NCI-H1436 treated with DMSO at 0.1 percent for 48 hours (cell line): ENCODE results near the gene LAMTOR3.

Experiments used
- DNase-seq: peaks from one replicate; lab custom pipeline; 2025; lab: John Stamatoyannopoulos, UW

The LAMTOR3 gene

DNA sequence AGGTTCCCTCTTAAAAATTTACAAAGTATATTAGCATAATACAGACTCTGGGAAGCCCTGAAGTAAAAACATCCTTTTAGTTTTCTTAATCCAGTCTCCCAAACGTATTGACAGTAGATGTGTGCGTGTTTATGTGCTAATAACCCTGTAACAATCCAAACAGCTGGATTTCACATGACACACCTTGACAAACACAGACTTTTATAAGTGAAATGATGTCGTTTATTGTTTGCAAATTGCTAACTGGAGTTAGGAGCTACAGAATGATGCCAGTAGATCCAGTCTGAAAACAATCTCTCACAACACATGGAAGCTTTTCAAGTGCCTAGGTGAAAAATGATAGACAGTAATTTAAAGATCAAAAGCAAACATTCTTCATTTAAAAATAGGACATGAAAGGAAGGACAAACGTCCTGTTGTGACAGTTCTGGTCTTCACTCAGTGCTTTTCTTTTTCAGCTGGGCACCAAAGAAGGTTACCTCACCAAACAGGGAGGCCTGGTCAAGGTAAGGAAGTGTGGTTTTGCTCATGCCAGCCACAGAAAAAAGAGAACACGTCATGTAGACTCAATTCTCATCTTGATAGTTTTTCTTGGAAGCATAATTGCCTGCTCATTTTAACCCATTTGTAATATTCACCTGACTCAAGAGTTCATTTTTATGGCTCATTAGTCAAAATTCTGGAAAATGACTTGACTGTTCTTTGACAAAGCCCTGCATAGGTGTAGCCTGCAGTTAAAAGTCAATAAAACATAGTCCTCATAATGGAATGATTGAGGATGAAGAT is 32.9 kb downstream of the LAMTOR3 start:
- DNase-seq: no peak

DNA sequence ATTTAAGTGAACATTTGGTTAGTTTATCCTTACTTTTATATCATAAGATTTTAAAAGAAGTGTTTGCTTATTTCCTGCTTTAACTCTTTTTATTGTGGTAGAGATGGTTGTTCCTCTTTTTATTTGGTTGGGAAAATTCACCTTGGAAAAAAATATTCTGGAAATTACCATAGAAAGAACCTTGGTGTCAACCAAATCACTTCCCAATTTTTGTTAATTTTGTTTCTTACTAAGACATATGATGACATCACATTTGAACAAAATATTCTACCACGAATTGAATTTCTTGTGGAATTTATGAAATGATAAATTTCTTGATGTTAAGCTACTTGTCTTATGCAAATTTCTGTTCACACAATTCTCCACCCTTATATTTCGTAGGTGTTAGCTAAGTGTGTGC is 33.7 kb downstream of the LAMTOR3 start:
- no peak for DNase-seq

DNA sequence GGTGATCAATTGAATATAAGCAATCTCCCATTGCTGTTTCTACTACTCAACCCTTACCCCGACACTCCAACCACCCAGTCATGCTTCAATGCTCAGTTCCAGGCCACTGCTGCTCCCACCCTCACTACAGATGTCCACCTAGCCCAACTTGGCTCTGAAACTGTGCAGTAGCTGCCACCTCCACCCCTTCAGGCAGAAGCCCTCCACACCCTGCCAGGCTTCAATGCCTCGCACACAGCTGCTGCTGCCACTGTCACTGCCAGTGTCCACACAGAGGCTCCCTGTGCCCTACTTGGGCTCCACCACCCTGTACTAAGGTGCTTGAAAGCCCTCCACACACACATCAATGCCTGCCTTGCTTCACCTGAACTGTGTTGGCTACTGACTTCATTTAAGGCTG is 34.6 kb downstream of the LAMTOR3 start:
- DNase-seq: no peak

GRCh38 chr4:99857307-99857706 is 36.9 kb downstream of the LAMTOR3 start:
- no peak for DNase-seq

GRCh38 chr4:99856166-99856565 is 38.1 kb downstream of the LAMTOR3 start:
- no peak for DNase-seq

GRCh38 chr4:99855678-99856077 is 38.5 kb downstream of the LAMTOR3 start:
- no peak for DNase-seq

DNA sequence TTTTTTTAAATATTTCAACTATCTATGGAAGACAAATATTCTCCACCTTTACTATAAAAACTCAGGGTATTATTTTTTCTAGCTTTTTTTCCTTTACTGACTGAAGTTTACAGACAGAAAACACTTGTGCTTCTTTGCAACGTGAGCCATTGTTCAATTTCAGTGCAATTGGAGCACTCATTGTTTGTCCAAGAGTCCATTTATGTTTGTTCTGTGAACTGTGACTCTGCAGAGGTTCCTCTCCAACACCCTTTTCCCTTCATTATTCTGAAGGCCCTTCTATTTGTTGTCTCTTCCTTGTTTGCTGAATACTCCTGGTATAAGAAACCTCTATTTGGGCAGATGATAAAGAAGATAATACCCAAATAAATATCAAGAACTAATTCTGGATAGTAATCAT is 40.2 kb downstream of the LAMTOR3 start:
- no peak for DNase-seq

DNA sequence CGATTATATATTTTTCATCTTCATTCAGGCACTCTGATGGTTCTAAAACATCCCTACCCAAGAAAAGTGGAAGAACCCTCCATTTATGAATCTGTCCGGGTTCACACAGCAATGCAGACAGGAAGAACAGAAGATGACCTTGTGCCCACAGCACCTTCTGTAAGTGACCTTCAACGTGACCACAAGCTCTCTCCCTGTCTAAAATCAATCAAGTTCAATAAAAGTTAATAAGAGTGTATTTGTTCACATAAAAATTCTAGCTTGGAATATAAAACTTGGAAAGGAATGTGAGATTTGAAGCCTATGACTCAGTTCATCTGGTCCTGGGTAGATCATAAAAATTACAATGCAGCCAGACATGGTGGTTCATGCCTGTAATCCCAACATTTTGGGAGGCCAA is 41.0 kb downstream of the LAMTOR3 start:
- DNase-seq: no peak

DNA sequence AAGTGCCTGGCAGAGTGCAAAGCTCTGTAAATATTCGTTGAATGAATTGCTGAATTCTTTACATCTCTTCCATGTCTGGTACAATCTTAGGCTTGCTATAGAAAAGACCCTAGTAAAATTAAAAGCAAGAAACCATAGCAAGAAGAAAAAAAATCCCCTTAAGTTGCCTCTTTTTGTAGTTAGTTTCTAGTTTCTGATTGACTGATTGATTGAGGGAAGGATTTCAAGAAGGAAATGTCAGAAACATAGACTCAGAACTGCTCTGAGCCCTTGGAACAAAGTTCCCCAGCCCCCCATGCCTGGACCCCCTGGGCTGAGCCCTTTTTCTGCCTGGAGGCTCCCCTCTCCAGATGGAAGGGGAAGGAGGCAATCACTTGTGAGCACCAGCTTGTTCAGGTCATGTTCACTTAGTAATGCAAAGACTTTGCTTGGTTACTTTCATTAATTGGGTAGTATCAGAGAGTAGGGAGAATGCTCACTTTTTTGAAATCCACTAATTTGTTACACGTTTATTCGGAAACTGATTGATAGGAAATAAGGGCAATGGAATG is 42.0 kb downstream of the LAMTOR3 start:
- no peak for DNase-seq

- DNase-seq: no peak
These were observed 45.6 kb downstream of the LAMTOR3 start for GRCh38 chr4:99848591-99849001.

DNA sequence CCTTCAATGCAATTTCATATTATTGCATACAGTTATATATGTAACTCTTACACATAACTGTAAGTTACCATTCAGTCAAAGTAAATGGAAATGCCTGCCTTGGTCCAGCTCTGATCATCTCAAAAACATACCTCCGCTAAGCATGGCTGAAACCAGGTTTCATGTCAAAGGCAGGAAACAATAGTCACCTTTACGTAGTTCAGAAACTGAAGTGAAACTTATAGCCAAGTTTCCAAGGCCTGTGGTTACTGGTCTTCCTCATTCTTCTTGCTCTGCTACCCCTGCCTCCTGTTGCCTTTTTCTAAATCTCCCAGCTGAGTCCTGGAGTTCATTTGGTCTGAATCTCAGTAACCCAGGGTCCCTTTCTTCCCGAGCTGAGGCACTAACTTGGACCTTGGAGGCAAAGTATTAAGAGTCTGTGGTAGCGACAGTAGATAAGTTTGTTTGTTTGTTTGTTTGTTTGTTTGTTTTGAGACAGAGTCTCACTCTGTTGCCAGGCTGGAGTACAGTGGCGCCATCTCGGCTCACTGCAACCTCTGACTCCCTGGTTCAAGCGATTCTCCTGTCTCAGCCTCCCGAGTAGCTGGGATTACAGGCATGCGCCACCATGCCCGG is 46.8 kb downstream of the LAMTOR3 start:
- no peak for DNase-seq

DNA sequence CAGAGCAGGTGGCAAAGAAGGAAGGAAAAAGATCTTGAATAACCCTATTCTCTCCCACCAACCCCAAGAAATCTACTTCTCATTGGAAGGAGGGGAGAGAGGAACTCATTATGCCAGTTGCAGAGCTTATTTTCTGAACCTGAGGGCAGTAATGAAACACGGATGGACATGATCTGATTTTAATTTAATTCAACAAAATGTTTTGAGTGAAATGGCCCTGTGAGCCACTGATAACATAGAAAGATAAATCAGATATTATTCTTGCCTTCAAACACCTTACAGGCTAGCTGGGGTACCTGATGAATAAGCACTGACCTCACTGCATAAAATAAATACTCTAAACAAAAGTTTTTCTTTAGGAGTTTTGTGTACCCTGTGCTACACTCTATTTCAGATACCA is 47.3 kb downstream of the LAMTOR3 start:
- no peak for DNase-seq

DNA sequence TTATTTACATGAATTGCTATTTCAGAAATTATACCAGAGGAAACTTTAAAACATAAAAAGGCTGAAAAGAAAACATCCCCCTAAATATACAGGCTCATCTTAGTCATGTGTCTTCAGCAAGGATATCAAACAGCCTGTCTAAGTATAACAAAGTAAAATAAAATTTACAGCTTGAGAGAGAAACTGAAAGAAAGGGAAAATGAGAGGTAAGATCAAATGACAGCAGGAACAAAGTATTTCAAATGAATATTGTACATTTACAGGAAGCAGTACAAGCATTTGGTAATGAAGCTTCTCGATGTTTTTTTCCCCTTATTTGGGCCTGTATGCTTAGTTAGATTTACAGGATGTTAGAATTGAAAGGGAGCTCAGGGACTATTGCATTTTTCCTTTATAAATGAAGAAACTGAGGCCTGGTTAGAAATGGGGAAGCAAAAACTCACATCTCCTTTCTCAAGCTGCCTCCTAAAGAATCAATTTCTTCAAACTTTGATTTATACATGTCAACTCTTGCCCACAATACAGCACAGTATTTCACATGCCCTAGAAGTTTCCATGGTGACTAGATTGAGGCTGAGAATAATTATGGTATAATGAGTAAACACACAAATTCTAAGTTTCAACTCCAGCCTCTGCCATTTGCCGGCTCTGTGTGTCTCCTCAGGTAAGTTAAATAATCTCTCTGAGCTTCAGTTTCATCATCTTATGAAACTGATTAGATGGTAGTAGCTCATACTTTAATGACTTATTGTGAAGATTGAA is 48.3 kb downstream of the LAMTOR3 start:
- DNase-seq: peak; percentile 25

- DNase-seq: no peak
These were observed 49.0 kb downstream of the LAMTOR3 start for GRCh38 chr4:99845179-99845578.

GRCh38 chr4:99844048-99844447 is 50.2 kb downstream of the LAMTOR3 start:
- no peak for DNase-seq

DNA sequence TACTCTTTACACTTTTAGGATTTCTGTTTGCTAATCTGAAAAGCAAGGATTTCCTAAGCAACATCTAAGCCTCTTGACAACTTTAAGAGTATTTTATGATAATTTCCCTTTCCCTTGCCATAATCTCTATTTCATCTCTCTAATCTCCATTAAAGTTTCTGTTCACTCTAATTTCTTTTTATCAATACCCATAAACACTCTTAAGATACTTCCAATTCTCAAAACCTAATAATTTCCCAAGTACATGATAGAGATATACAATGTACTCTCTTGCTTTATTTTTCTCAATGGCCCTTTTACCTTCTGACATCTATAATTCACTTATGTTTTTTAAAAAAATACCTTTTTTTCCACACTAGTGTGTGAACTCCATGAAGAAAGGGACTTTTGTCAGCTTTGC is 50.8 kb downstream of the LAMTOR3 start:
- no peak for DNase-seq

GRCh38 chr4:99841129-99841528 is 53.1 kb downstream of the LAMTOR3 start:
- no peak for DNase-seq

DNA sequence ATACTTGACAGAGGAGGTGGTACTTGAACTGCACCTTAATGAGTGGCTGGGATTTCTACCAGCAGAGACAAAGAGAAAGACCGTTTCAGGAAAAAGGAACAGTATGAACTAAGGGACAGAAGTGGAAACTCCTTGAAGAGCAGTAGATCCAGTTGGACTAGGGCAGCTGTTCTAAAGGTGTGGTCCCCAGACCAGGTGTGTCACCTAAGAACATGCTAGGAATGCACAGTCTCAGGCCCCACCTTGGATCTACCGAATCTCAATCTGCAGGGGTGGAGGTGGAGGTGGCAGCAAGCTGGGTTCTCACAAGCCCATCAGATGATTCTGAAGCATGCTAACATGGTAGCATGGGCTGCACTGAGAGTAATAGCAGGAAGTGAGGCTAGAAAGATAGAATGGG is 55.3 kb downstream of the LAMTOR3 start:
- DNase-seq: no peak

DNA sequence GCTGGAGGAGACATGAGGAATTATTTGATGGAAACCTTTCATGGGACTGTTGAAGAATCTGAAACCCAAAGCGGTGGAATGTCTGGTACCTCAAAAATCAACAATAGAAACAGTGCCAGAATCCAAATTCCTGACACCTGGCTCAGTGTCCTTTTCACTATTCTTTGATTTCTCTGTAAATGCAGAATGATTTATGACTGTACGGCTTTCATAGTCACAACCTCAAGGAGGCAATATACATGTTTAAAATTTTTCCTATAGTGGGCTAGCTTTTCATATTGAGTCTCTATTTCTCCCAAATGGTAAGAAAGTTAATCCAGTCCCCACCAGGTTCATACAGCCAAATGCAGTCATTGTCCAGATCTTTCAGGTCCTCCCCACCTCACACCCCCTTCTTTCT is 58.3 kb downstream of the LAMTOR3 start:
- DNase-seq: no peak

DNA sequence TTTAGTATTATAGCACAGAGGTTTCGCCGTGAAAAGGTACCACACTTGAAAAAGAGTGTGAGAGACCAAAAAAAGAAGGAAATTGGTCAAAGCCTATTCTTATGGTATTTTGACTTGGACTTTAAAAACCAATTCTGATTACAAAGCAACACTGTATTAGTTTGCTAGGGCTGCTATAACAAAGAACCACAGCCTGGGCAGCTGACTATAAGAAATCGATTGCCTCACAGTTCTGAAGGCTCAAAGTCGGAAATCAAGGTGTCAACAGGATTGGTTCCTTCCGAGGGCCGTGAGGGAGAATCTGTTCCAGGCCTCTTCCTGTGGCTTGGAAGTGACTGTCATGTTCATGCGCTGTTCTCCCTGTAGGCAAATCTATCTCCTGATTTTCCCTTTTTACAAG is 59.7 kb downstream of the LAMTOR3 start:
- no peak for DNase-seq

DNA sequence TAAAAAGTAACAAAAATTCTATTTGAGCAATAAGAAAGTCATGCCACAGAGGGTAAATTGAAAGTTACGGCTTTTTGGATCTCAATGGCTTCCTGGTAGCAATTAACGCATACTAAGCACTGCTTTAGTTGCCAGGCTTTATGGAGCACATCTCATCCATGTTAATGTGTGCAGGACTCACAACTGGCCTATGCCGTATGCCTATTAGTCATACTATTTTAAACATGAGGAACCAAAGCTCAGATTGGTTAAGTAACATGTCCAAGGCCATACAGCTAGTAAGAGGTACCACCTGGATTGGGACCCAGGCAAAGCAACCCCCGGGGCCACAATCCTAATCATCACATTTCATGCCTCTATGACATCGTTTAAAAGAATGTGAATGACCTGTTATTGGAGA is 60.5 kb downstream of the LAMTOR3 start:
- no peak for DNase-seq

- DNase-seq: no peak
These were observed 61.5 kb downstream of the LAMTOR3 start for GRCh38 chr4:99832758-99833157.

GRCh38 chr4:99832321-99832720 is 61.9 kb downstream of the LAMTOR3 start:
- DNase-seq: no peak
